Type B pancreatic cell (in vitro differentiated cells): ENCODE data around the gene ZMYND11. TPM values are rescaled to one million over a fixed set of nuclear protein-coding genes. Genes with fewer than 3 reads are reported as not detected.

Experiments
- DNase-seq: peaks from one replicate; pipeline ENCODE4 v3.0.0; 2021; ENCODE audit warnings: mixed read lengths; ENCODE audit not compliant: unreplicated experiment; ENCODE audit errors: extremely low spot score
- H3K27ac Mint-ChIP-seq: 2 replicates; pipeline ENCODE4 v1.8.0; 2021; ENCODE audit warnings: mild to moderate bottlenecking, mixed read lengths
- H3K27me3 Mint-ChIP-seq: 2 replicates; pipeline ENCODE4 v1.8.0; 2021; ENCODE audit warnings: mixed read lengths
- H3K36me3 Mint-ChIP-seq: 2 replicates; pipeline ENCODE4 v1.8.0; 2021; ENCODE audit warnings: mixed read lengths
- H3K4me1 Mint-ChIP-seq: one replicate; pipeline ENCODE4 v1.8.0; 2021; ENCODE audit warnings: mixed read lengths; ENCODE audit not compliant: unreplicated experiment
- H3K4me3 Mint-ChIP-seq: 2 replicates; pipeline ENCODE4 v1.8.0; 2021; ENCODE audit warnings: mild to moderate bottlenecking, mixed read lengths
- H3K9me3 Mint-ChIP-seq: 2 replicates; pipeline ENCODE4 v1.8.0; 2021; ENCODE audit warnings: mixed read lengths
- CTCF ChIP-seq: fragments of 200-600 bp; sonication (generic); conservative IDR thresholded peaks from 2 replicates; pipeline ENCODE4 v1.5.0; 2021; ENCODE audit warnings: antibody characterized with exemption, mild to moderate bottlenecking
- total RNA-seq: library from RNA; stranded (reverse); gene quantifications from 2 replicates; pipeline ENCODE4 v1.2.1, GENCODE V29; 2021; ENCODE audit warnings: low replicate concordance

ZMYND11 gene
- total RNA-seq, 1 donor from 2014 or later: 58.7 TPM

- peak overlapping the region; percentile 92 for H3K4me3 Mint-ChIP-seq
- H3K27me3 Mint-ChIP-seq: no peaks in the 10 kb centered on the region
- no peaks in the 10 kb centered on the region for H3K36me3 Mint-ChIP-seq
- no peaks in the 10 kb centered on the region for H3K9me3 Mint-ChIP-seq
- no peak for DNase-seq
- no peak for TF ChIP-seq CTCF
- H3K4me1 Mint-ChIP-seq: peaks cover 46% of the 10 kb centered on the region
- H3K27ac Mint-ChIP-seq: no peak overlapping the region
Observed at GRCh38 chr10:137606-138005, 2.4 kb downstream of the ZMYND11 start.

- Mint-ChIP-seq H3K27ac (peak overlapping the region; percentile 37), H3K27me3 (no peaks in the 10 kb centered on the region), H3K4me1 (peaks cover 28% of the 10 kb centered on the region), H3K4me3 (no peak overlapping the region), H3K9me3 (peaks cover 13% of the 10 kb centered on the region), H3K36me3 (peaks cover 16% of the 10 kb centered on the region)
- no peak for DNase-seq
- no peak for TF ChIP-seq CTCF
Observed at GRCh38 chr10:142371-142770, 7.1 kb downstream of the ZMYND11 start.

GRCh38 chr10:152915-153314 lies 17.7 kb downstream of the ZMYND11 start:
- H3K36me3 Mint-ChIP-seq: peaks cover 19% of the 10 kb centered on the region
- H3K27ac Mint-ChIP-seq: no peak overlapping the region
- no peaks in the 10 kb centered on the region for H3K27me3 Mint-ChIP-seq
- peaks cover 6% of the 10 kb centered on the region for H3K9me3 Mint-ChIP-seq
- no peak overlapping the region for H3K4me3 Mint-ChIP-seq
- no peaks in the 10 kb centered on the region for H3K4me1 Mint-ChIP-seq
- TF ChIP-seq CTCF: no peak
- no peak for DNase-seq

GRCh38 chr10:154348-154747 lies 19.1 kb downstream of the ZMYND11 start:
- Mint-ChIP-seq H3K4me3 (no peak overlapping the region), H3K4me1 (no peaks in the 10 kb centered on the region), H3K36me3 (peaks cover 14% of the 10 kb centered on the region), H3K9me3 (peaks cover 6% of the 10 kb centered on the region), H3K27ac (no peak overlapping the region), H3K27me3 (no peaks in the 10 kb centered on the region)
- TF ChIP-seq CTCF: no peak
- DNase-seq: no peak

GRCh38 chr10:167383-167782 lies 32.1 kb downstream of the ZMYND11 start:
- H3K4me3 Mint-ChIP-seq: no peak overlapping the region
- H3K27me3 Mint-ChIP-seq: no peaks in the 10 kb centered on the region
- DNase-seq: no peak
- TF ChIP-seq CTCF: no peak
- H3K4me1 Mint-ChIP-seq: no peaks in the 10 kb centered on the region
- H3K9me3 Mint-ChIP-seq: peaks cover 14% of the 10 kb centered on the region
- peaks cover 20% of the 10 kb centered on the region for H3K36me3 Mint-ChIP-seq
- no peak overlapping the region for H3K27ac Mint-ChIP-seq

- peaks cover 14% of the 10 kb centered on the region for H3K36me3 Mint-ChIP-seq
- H3K27ac Mint-ChIP-seq: no peak overlapping the region
- H3K4me1 Mint-ChIP-seq: peaks cover 3% of the 10 kb centered on the region
- peaks cover 6% of the 10 kb centered on the region for H3K9me3 Mint-ChIP-seq
- no peak for DNase-seq
- H3K4me3 Mint-ChIP-seq: no peak overlapping the region
- H3K27me3 Mint-ChIP-seq: no peaks in the 10 kb centered on the region
- no peak for TF ChIP-seq CTCF
Observed at GRCh38 chr10:173741-174140, 38.5 kb downstream of the ZMYND11 start.
